ENCODE measurements around the gene FCMR.

The FCMR gene

GRCh38 chr1:206955476-206956451 is 34.0 kb upstream of the FCMR start:
- H3K4me3 ChIP-seq (ENCODE audit: low read length), result no peak overlapping the region
- TF ChIP-seq ZNF274 (IDR thresholded peaks at IDR 0.05; ENCODE audit: low read depth, low read length), result no peak

DNA sequence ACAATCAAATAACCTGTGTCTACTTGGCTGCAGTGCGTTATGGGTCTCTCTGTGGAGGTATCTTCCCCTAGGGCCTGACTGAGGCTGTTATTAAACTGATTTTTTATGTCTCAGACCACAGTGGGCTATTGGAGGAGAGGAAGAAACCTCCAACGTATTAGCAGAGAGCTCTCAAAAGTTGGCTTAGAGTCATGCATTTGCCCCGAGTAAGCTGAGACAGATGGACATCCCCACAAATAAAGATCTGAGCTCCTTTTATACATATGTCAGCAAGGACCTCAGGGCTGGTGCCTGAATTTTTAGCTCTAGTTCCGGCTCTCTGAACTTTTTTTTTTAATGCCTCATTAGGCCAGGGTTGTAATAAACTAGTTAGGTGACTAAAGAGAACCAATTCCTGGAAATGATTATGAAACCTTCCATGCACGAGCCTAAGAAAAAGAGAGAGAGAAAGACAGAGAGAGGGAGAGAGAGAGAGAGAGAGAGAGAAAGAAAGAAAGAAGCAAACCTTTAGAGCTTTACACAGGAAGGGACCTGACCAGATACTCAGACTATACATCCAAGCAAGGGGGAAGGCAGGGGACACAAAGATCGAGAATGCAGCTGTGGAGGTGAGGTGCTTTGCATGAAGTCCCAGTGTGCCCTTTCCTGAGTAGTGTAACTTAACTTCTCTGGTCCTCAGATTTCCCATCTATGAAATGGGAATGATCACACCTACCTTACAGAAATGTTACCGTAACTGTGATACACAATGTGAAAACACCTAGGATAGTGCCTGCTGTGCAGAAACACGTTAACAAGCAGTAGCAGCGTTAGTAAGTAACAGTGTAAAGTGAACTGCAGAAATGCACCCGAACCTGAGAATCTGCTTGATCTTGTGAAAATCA is 33.0 kb upstream of the FCMR start:
- TF ChIP-seq ZNF274 (IDR thresholded peaks at IDR 0.05; ENCODE audit: low read depth, low read length), result no peak

DNA sequence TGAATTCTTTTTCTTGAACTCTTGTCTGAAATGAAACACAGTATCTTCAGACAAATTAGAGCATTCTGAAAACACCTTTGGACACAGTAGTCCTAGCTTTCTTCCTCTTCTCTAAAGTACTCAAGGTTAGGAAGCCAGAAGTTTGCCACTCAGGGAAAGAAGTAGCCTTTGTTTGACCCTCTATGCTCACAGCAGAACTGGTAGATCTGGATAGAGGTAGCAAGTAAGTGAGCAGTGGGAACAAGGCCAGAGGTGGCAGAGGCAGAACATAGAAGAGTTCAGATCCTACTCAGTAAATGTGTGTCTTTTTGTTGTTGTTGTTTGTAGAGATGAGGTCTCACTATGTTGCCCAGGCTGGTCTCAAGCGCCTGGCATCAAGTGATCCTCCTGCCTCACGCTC is 31.9 kb upstream of the FCMR start:
- no peak for TF ChIP-seq ZNF274 (IDR thresholded peaks at IDR 0.05; ENCODE audit: low read depth, low read length)
- no peak overlapping the region for H3K4me3 ChIP-seq (ENCODE audit: low read length)

More for the DNA sequence above, 33.0 kb upstream of the FCMR start:
- no peak overlapping the region for H3K4me3 ChIP-seq (ENCODE audit: low read length)

- no peak for TF ChIP-seq ZNF274 (IDR thresholded peaks at IDR 0.05; ENCODE audit: low read depth, low read length)
- H3K4me3 ChIP-seq (ENCODE audit: low read length), result no peak overlapping the region
Observed at GRCh38 chr1:206953126-206953525, 31.4 kb upstream of the FCMR start.

DNA sequence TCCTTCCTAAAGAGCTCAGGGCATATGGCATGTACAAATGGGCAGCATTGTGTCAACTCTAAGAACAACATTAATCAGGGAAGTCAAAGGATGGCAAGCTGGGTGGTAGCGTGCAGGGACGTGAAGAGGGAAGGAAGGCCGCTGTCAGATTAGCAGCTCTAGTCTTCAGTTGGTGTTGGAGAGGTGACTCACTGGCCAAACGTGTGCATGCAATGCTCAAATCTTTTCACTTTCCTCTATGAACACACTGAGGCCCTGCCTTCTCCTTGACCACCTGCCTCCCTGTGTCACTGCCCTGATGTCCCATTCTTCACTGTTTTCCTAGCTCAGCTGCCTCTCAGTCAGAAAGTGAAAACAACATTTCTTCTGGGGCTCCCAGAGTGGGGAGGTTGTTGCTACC is 30.4 kb upstream of the FCMR start:
- no peak for TF ChIP-seq ZNF274 (IDR thresholded peaks at IDR 0.05; ENCODE audit: low read depth, low read length)
- no peak overlapping the region; the same call in 1 of the 2 replicates for H3K4me3 ChIP-seq (ENCODE audit: low read length)

DNA sequence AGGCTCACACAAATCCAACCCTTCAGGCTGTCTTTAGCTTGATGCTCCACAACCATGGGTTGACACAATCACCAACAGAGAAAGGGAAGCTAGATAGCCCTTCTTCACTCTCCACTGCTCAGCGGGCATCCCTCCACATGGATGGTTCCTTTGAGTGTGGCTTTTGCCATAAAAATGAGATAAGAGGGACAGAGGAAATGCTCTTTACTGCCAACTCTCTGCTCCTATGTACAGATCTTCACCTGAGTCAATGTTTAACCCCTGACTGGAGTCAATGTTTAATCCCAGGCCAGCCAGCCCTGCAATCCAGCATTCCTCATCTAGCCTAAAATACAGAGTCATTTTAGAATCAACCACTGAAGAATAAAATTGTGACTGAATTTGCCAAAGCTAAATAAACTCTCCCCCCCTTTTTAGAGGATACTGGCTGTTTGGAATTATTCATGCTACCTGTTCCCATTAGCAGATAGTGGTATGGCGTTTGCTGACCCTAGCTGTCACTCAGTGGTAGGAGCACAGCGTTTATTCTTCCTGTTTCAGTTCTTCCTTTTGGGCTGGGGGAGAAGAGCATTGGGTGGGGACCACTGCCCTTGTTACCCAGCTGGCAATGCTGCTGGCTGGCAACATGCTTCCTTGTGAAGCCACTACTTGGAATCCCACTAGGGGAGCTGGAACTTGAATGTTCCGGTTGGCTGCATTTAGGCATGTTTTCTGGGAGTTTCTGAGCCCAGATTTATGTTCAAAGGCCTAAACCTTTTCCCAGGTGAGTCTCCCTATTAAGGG is 29.8 kb upstream of the FCMR start:
- H3K4me3 ChIP-seq (ENCODE audit: low read length), result no peak overlapping the region; the same call in 1 of the 2 replicates
- no peak for TF ChIP-seq ZNF274 (IDR thresholded peaks at IDR 0.05; ENCODE audit: low read depth, low read length)

DNA sequence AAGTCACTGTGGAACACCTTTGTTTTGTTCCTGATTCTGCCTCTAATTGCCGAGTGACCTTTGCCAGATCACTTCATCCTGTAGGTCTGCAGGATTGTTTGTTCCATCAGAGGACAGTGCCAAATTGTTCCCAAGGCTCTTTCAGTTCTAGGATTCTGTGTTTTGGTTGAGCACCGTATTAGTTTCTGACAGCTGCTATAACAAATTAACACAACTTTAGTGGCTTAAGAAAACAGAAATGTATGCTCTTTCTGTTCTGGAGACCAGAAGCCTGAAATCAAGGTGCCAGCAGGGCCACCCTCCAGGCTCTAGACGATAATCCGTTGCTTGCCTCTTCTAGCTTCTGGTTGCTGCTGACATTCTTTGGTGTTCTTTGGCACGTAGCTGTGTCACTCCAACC is 27.9 kb upstream of the FCMR start:
- no peak for TF ChIP-seq ZNF274 (IDR thresholded peaks at IDR 0.05; ENCODE audit: low read depth, low read length)
- no peak overlapping the region for H3K4me3 ChIP-seq (ENCODE audit: low read length)

- TF ChIP-seq ZNF274 (IDR thresholded peaks at IDR 0.05; ENCODE audit: low read depth, low read length), result no peak
- H3K4me3 ChIP-seq (ENCODE audit: low read length), result no peak overlapping the region
Observed at GRCh38 chr1:206949208-206949607, 27.5 kb upstream of the FCMR start.

- TF ChIP-seq ZNF274 (IDR thresholded peaks at IDR 0.05; ENCODE audit: low read depth, low read length), result no peak
- no peak overlapping the region for H3K4me3 ChIP-seq (ENCODE audit: low read length)
Observed at GRCh38 chr1:206947255-206947654, 25.5 kb upstream of the FCMR start.

DNA sequence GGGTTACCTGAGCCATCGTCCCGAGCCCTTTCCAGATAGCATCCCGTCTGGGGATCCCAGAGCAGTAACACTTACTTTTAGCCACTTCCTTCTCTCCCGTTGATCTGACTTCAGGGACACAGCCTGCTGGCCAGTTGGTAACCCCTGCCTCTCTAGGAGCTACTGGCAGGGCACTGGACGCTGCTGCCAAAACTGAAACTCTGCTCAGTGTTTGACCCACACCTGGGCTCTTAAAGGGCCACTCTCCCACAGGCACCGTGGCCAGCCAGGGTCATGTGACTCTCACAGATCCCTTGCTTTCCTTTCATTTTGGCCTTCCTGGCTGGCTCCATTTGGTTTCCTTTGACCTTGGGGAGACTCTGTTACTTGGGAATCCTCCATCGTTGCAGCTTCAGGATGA is 24.5 kb upstream of the FCMR start, which contains the start of gene PIGR:
Gene PIGR, minus strand, starts transcription at position 206 of the 400 bp plus-strand sequence. CDS start 5,935 bp downstream, outside the sequence.
- no peak for TF ChIP-seq ZNF274 (IDR thresholded peaks at IDR 0.05; ENCODE audit: low read depth, low read length)
- H3K4me3 ChIP-seq (ENCODE audit: low read length), result no peak within 1 kb of the TSS

GRCh38 chr1:206945779-206946178 is 24.0 kb upstream of the FCMR start:
- TF ChIP-seq ZNF274 (IDR thresholded peaks at IDR 0.05; ENCODE audit: low read depth, low read length), result no peak
- H3K4me3 ChIP-seq (ENCODE audit: low read length), result no peak overlapping the region

- no peak for TF ChIP-seq ZNF274 (IDR thresholded peaks at IDR 0.05; ENCODE audit: low read depth, low read length)
- H3K4me3 ChIP-seq (ENCODE audit: low read length), result no peak overlapping the region
Observed at GRCh38 chr1:206944703-206945102, 23.0 kb upstream of the FCMR start.

DNA sequence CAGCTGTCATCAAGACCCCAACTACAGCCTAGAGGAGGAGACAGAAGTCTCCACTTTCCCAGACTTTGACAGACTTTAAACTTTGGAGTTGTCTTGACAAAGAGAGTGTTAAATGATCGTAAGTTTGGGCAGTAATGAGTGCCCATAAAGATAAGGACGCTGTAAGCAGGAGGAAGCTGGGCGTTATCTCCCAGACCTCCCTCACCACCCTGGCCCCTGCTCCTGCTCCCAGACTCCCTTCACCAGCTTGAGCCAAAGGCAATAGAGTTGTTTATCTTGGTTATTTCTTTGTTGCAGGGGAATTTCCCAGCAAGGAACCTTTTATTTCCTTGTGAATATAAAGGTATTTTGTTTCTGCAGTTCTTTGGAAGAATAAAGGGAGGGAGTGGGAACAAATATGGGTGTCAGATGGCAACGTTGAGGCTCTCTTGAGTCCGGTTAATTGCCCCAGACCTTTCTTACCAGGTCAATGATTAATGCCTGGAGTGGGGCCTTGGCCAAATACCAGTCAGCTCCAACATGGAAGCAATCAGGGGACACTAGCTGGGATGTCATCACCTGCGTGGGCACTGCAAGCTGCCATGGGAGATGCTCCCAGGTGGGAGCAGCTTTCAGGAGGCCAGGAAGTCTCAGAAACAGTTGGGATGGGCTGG is 20.2 kb upstream of the FCMR start:
- no peak overlapping the region for H3K4me3 ChIP-seq (ENCODE audit: low read length)
- no peak for TF ChIP-seq ZNF274 (IDR thresholded peaks at IDR 0.05; ENCODE audit: low read depth, low read length)
